Measurements from ENCODE around the gene SPTBN4.
"Not testable (repeated sequence)": the region's sequence is repeated elsewhere in the genome, so short reads cannot be mapped to it uniquely, and the experiment has no call there.

SPTBN4 gene

GRCh38 chr19:40590464-40591265 is 123.9 kb downstream of the SPTBN4 start:
- no peak for DNase-seq

GRCh38 chr19:40591724-40592123 is 124.9 kb downstream of the SPTBN4 start:
- not testable (repeated sequence) for DNase-seq

- no peak for DNase-seq
Measured at GRCh38 chr19:40592170-40592569, 125.4 kb downstream of the SPTBN4 start.

- DNase-seq, result no peak
Measured at GRCh38 chr19:40594255-40594654, 127.5 kb downstream of the SPTBN4 start.

GRCh38 chr19:40594657-40595091 is 127.9 kb downstream of the SPTBN4 start:
- no peak for DNase-seq

GRCh38 chr19:40596608-40597328 is 130.0 kb downstream of the SPTBN4 start:
- DNase-seq, result no peak

GRCh38 chr19:40597329-40597838 is 130.6 kb downstream of the SPTBN4 start:
- DNase-seq, result no peak

- peak; percentile 70 for DNase-seq
Measured at GRCh38 chr19:40598121-40598917, 131.5 kb downstream of the SPTBN4 start.

GRCh38 chr19:40598918-40599307 is 132.1 kb downstream of the SPTBN4 start:
- DNase-seq, result no peak

- DNase-seq, result no peak
Measured at GRCh38 chr19:40599331-40599901, 132.6 kb downstream of the SPTBN4 start.

- DNase-seq, result no peak
Measured at GRCh38 chr19:40599902-40600569, 133.2 kb downstream of the SPTBN4 start.

GRCh38 chr19:40600570-40601133 is 133.9 kb downstream of the SPTBN4 start:
- no peak for DNase-seq

GRCh38 chr19:40601134-40601974 is 134.6 kb downstream of the SPTBN4 start, which contains the start of gene LTBP4:
LTBP4 (plus strand) TSS chr19:40601369; CDS start chr19:40601388, 19 bp downstream.
- DNase-seq, result no peak

GRCh38 chr19:40603071-40603388 is 136.2 kb downstream of the SPTBN4 start:
- no peak for DNase-seq

GRCh38 chr19:40603389-40604170 is 136.8 kb downstream of the SPTBN4 start:
- peak; percentile 94 for DNase-seq

GRCh38 chr19:40604171-40604646 is 137.4 kb downstream of the SPTBN4 start:
- no peak for DNase-seq

- no peak for DNase-seq
Measured at GRCh38 chr19:40604647-40605215, 137.9 kb downstream of the SPTBN4 start.

GRCh38 chr19:40605216-40605971 is 138.6 kb downstream of the SPTBN4 start:
- peak; percentile 88 for DNase-seq

Data from NCI-H510A (cell line).